NCI-H2196 treated with DMSO at 0.1 percent for 48 hours (cell line): ENCODE data around the gene ZFY.

Experiments used
- DNase-seq: peaks from one replicate; lab custom pipeline; 2025; ENCODE audit not compliant: unreplicated experiment; lab: John Stamatoyannopoulos, UW

Gene ZFY

GRCh38 chrY:2934861-2935715 lies at the start of gene ZFY:
TSS of gene ZFY (plus strand) at chrY:2935381. CDS start at chrY:2953937, 18,556 bp downstream.
- peak; percentile 49 for DNase-seq

GRCh38 chrY:2885880-2886279 lies 49.3 kb upstream of the ZFY start:
- no peak for DNase-seq

- DNase-seq: no peak
Observed at GRCh38 chrY:2887386-2887785, 47.8 kb upstream of the ZFY start.

DNA sequence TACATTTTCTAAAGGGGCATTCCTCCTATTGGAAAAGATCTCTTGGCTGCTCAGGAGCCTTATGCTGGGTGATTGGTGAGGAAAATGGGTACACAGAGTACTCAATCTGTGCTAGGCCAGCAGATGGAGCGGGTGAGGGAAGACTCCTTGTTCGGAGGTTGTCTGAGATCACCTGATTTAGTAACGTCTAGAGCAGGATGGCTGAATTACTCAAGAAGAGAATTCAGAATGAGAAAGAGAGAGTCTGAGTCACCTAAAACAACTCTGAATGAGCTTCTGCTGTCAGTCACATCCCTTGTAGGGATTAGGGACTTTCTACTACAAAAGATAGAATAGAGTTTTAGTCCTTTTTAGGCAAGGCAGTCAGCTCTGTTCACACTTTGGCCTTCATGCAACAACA lies 47.2 kb upstream of the ZFY start:
- DNase-seq: no peak

- DNase-seq: no peak
Observed at GRCh38 chrY:2893471-2893870, 41.7 kb upstream of the ZFY start.

DNA sequence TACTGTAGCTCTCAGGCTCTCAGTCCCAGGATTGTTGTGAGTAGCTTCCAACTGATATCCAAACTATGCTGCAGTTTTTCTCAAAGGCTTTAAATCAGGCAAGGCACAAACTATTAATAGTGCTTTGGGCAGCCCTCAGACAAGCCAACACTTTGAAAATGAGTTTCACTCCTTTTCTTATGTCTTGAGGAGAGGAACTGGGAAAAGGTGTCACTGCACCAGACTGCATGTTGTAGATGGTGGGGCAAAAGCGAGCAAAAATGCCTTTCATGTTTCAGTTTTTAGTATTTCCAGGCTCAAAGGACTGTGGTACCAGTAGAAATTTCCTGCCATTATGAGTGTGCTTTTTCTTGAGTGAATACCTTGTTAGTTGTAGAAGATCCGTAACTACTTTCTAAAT lies 39.1 kb upstream of the ZFY start:
- no peak for DNase-seq

DNA sequence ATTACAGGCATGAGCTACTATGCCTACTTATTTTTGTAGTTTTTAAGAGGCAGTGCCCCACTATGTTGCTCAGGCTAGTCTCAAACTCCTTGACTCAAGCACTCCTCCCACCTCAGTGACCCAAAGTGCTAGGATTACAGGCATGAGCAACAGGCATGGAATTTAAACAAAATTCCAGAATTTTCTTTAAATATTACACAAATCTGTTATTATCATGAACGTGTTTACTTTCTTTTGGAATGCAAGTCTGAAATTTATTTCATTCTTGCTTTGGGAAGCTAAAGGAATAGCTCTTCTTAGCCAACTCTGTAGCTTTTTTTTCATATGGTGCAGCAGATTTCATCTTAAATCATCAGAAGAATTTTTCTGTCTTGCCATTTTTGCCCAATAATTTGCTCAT lies 27.8 kb upstream of the ZFY start:
- DNase-seq: no peak

- DNase-seq: no peak
Observed at GRCh38 chrY:2913066-2913815, 21.9 kb upstream of the ZFY start.

- peak; percentile 15 for DNase-seq
Observed at GRCh38 chrY:2934078-2934477, 1.1 kb upstream of the ZFY start.

- DNase-seq: peak; percentile 94
Observed at GRCh38 chrY:2935716-2936435, 695 bp downstream of the ZFY start.

- no peak for DNase-seq
Observed at GRCh38 chrY:2936436-2936750, 1.2 kb downstream of the ZFY start.

DNA sequence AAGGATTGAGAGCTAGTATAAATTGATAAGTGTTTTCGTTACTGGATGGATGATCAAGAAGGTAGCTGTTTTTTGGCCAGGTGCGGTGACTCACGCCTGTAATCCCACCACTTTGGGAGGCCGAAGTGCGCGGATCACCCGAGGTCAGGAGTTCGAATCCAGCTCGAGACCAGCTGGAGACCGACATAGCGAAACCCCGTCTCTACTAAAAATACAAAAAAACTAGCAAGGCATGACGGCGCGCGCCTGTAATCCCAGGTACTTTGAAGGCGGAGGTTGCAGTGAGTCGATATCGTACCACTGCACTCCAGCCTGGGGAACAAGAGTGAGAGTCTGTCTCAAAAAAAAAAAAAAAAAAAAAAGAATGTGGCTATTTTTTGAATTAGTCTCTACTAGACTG lies 2.0 kb downstream of the ZFY start:
- no peak for DNase-seq

GRCh38 chrY:2949590-2950252 lies 14.5 kb downstream of the ZFY start:
- no peak for DNase-seq

DNA sequence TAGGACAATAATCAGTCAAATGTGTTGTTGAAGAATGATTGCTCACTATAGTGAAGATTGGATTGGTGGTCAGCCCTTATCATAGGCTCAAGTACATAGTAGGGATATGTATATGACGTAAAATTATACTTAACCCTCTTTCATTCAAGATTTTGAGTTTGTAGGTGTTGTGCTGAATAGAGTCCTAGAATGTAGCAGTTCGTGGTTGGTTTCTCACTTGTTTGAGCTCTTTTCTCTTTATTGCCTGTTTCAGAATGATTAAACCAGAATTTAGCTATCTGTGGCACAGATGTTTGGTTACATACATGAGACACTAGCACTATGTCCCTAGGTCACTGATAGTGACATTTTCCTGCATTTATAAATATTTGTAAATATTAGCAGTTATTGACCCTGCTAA lies 15.5 kb downstream of the ZFY start:
- DNase-seq: no peak

GRCh38 chrY:2952912-2953311 lies 17.7 kb downstream of the ZFY start:
- DNase-seq: no peak

GRCh38 chrY:2954735-2955134 lies 19.6 kb downstream of the ZFY start:
- DNase-seq: no peak

GRCh38 chrY:2955561-2955960 lies 20.4 kb downstream of the ZFY start:
- no peak for DNase-seq

DNA sequence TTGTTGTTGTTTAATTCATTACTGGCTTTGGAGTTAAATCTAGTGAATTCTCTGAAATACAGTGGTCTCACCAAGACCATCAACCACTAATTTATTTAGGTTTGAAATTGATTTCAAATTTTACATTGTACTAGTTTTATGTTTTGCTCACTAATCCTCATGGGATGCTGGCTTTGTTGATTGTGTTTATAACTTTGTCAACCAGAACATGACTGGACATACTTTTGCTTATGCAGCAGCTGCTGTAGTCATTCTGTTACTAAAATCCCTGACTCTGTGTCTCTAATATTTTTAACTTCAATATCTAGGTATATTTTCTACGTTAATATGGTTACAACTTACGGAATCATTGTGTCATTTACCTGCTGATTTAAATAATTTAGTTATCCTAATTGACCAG lies 26.9 kb downstream of the ZFY start:
- no peak for DNase-seq

- DNase-seq: no peak
Observed at GRCh38 chrY:2964814-2965213, 29.6 kb downstream of the ZFY start.

- DNase-seq: no peak
Observed at GRCh38 chrY:2965629-2966028, 30.4 kb downstream of the ZFY start.

- DNase-seq: no peak
Observed at GRCh38 chrY:2969561-2969960, 34.4 kb downstream of the ZFY start.
